Thymus (tissue), 11 donors: Measurements from ENCODE around the gene MORC1. TPM values are rescaled to one million over a fixed set of nuclear protein-coding genes. Genes with fewer than 3 reads are reported as not detected.

ENCODE experiments used
- DNase-seq, 9 donors: peaks; one replicate each; pipeline ENCODE4 v3.0.0-alpha.2; 2013; ENCODE audit warnings: low spot score in 9 of 9, low read depth in 6 of 9, missing footprints in 1 of 9
- H3K27ac ChIP-seq, 2 donors: one replicate each; pipeline ENCODE4 v1.5.1; 2013; ENCODE audit warnings: control low read depth in 1 of 2, low read depth in 1 of 2, low read length in 1 of 2, mild to moderate bottlenecking in 1 of 2, moderate library complexity in 1 of 2
- H3K27me3 ChIP-seq, 2 donors: one replicate each; pipeline ENCODE4 v1.5.1; 2013; ENCODE audit warnings: low read length in 1 of 2; ENCODE audit not compliant: control insufficient read depth in 2 of 2, insufficient read depth in 1 of 2
- H3K36me3 ChIP-seq, 2 donors: one replicate each; pipeline ENCODE4 v1.5.1; 2013; ENCODE audit warnings: low read length in 1 of 2, mild to moderate bottlenecking in 1 of 2, moderate library complexity in 1 of 2; ENCODE audit not compliant: control insufficient read depth in 2 of 2, insufficient read depth in 2 of 2
- H3K4me1 ChIP-seq, 2 donors: one replicate each; pipeline ENCODE4 v1.5.1; 2013; ENCODE audit warnings: low read length in 2 of 2; ENCODE audit not compliant: control insufficient read depth in 2 of 2, insufficient read depth in 2 of 2
- H3K4me3 ChIP-seq, 2 donors: one replicate each; pipeline ENCODE4 v1.5.1; 2013; ENCODE audit warnings: low read length in 2 of 2, control low read depth in 1 of 2, mild to moderate bottlenecking in 1 of 2
- H3K9me3 ChIP-seq, 2 donors: one replicate each; pipeline ENCODE4 v1.5.1; 2013; ENCODE audit warnings: low read length in 1 of 2, mild to moderate bottlenecking in 1 of 2; ENCODE audit not compliant: control insufficient read depth in 2 of 2, insufficient read depth in 1 of 2
- WGBS: extraction: QIAGEN DNeasy Blood & Tissue Kit; methylation state at CpG from one replicate; pipeline ENCODE4 v1.1.7; 2013; 5-methylcytosine and 5-hydroxymethylcytosine counted together
- polyA plus RNA-seq: library from polyadenylated mRNA; stranded (reverse); fragments of 200-250 nt; gene quantifications from one replicate; pipeline ENCODE4 v1.2.3, GENCODE V29; 2013
- total RNA-seq: library from RNA; stranded (reverse); fragments of 120-200 nt; gene quantifications from one replicate; pipeline ENCODE4 v1.2.4, GENCODE V29; 2013
- donor health status: healthy.

Gene MORC1
- total and polyA plus RNA-seq, 2 donors = 0.05 to 0.27 TPM

- H3K9me3 ChIP-seq = no peaks in the 10 kb centered on the region
- H3K27ac ChIP-seq = no peak overlapping the region
- H3K36me3 ChIP-seq = no peaks in the 10 kb centered on the region
- H3K27me3 ChIP-seq = no peaks in the 10 kb centered on the region
- H3K4me3 ChIP-seq = no peak overlapping the region
- WGBS = 87% methylated on average over 11 of the region's 11 CpGs
- no peaks in the 10 kb centered on the region for H3K4me1 ChIP-seq
- no peak for DNase-seq
These were observed 171.3 kb downstream of the MORC1 start for GRCh38 chr3:108946292-108947285.

GRCh38 chr3:108940568-108941263 is 177.2 kb downstream of the MORC1 start:
- no peaks in the 10 kb centered on the region for H3K4me1 ChIP-seq
- H3K27ac ChIP-seq = no peak overlapping the region
- no peaks in the 10 kb centered on the region for H3K9me3 ChIP-seq
- no peaks in the 10 kb centered on the region for H3K36me3 ChIP-seq
- 90% methylated on average over 5 of the region's 5 CpGs for WGBS
- DNase-seq = no peak
- H3K4me3 ChIP-seq = no peak overlapping the region
- H3K27me3 ChIP-seq = no peaks in the 10 kb centered on the region

- Histone ChIP-seq H3K4me3 (no peak overlapping the region), H3K27me3 (no peaks in the 10 kb centered on the region), H3K36me3 (no peaks in the 10 kb centered on the region), H3K4me1 (no peaks in the 10 kb centered on the region), H3K9me3 (no peaks in the 10 kb centered on the region), H3K27ac (no peak overlapping the region)
- 96% methylated on average over 4 of the region's 4 CpGs for WGBS
- no peak for DNase-seq
These were observed 177.8 kb downstream of the MORC1 start for GRCh38 chr3:108940166-108940565.

GRCh38 chr3:108936924-108937689 is 180.8 kb downstream of the MORC1 start:
- no peaks in the 10 kb centered on the region for H3K36me3 ChIP-seq
- 96% methylated on average over 8 of the region's 8 CpGs for WGBS

GRCh38 chr3:108931035-108931434 is 186.9 kb downstream of the MORC1 start:
- H3K9me3 ChIP-seq = no peaks in the 10 kb centered on the region
- DNase-seq = no peak
- H3K27me3 ChIP-seq = no peaks in the 10 kb centered on the region
- no peaks in the 10 kb centered on the region for H3K4me1 ChIP-seq
- H3K36me3 ChIP-seq = no peaks in the 10 kb centered on the region
- H3K4me3 ChIP-seq = no peak overlapping the region
- H3K27ac ChIP-seq = no peak overlapping the region

More at GRCh38 chr3:108936924-108937689, 180.8 kb downstream of the MORC1 start:
- H3K4me1 ChIP-seq = no peaks in the 10 kb centered on the region
- no peak for DNase-seq
- H3K9me3 ChIP-seq = no peaks in the 10 kb centered on the region
- H3K27me3 ChIP-seq = no peaks in the 10 kb centered on the region
- H3K27ac ChIP-seq = no peak overlapping the region
- H3K4me3 ChIP-seq = no peak overlapping the region

- Histone ChIP-seq H3K36me3 (no peaks in the 10 kb centered on the region), H3K9me3 (no peaks in the 10 kb centered on the region), H3K27me3 (no peaks in the 10 kb centered on the region), H3K4me1 (peaks cover 2 to 5% of the 10 kb centered on the region in 2 donors), H3K4me3 (no peak overlapping the region), H3K27ac (no peak overlapping the region)
- no peak for DNase-seq
- 97% methylated on average over 3 of the region's 3 CpGs for WGBS
These were observed 199.1 kb downstream of the MORC1 start for GRCh38 chr3:108918866-108919265.

GRCh38 chr3:108914774-108915641 is 202.9 kb downstream of the MORC1 start:
- Histone ChIP-seq H3K27me3 (no peaks in the 10 kb centered on the region), H3K36me3 (no peaks in the 10 kb centered on the region), H3K4me3 (no peak overlapping the region), H3K9me3 (no peaks in the 10 kb centered on the region), H3K27ac (no peak overlapping the region), H3K4me1 (peaks cover 2 to 5% of the 10 kb centered on the region in 2 donors)
- WGBS = 29% methylated on average over 6 of the region's 6 CpGs
- DNase-seq = peak; percentile 49 to 86 (median 71)

- 97% methylated on average over 5 of the region's 5 CpGs for WGBS
- H3K9me3 ChIP-seq = no peaks in the 10 kb centered on the region
- DNase-seq = no peak
- no peaks in the 10 kb centered on the region for H3K36me3 ChIP-seq
- no peak overlapping the region for H3K4me3 ChIP-seq
- H3K4me1 ChIP-seq = peaks cover under 1 to 2% of the 10 kb centered on the region in 2 donors
- no peaks in the 10 kb centered on the region for H3K27me3 ChIP-seq
- H3K27ac ChIP-seq = no peak overlapping the region
These were observed 208.1 kb downstream of the MORC1 start for GRCh38 chr3:108909799-108910198.
